AG09319 (cell line): ENCODE measurements around the gene ARV1.
"Not testable (repeated sequence)": the region's sequence is repeated elsewhere in the genome, so short reads cannot be mapped to it uniquely, and the experiment has no call there.

ENCODE experiments used
- DNase-seq: peaks from one replicate; pipeline ENCODE4 v3.0.0-alpha.2; 2010; ENCODE audit warnings: low read depth; ENCODE audit errors: extremely low read depth
- TF ChIP-seq, protein P1 (sequence below): IDR thresholded peaks from 2 replicates; pipeline ENCODE4 v1.5.1; 2011; ENCODE audit warnings: low read depth, mild to moderate bottlenecking, inconsistent platforms, low read length, moderate library complexity

Gene ARV1

DNA sequence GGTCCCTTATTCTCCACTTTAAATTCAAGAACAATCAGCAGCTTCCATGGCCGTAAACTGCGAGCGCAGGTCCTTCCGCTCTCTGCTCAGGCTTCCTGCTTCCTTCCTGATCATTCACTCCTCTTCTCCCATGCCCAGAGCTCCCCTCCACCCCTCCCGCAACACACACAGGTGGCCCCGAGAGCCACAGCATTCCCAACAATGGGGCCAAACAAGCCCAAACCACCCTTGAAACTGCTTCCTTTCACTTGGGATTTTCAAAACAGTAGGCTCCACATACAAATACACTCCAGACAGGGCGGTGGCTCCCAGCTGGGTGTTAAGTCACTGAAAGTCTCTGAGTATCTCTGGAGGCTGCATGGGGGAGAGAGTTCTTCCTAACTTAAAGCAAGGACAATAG lies 49.8 kb downstream of the ARV1 start:
- TF ChIP-seq, protein P1, sequence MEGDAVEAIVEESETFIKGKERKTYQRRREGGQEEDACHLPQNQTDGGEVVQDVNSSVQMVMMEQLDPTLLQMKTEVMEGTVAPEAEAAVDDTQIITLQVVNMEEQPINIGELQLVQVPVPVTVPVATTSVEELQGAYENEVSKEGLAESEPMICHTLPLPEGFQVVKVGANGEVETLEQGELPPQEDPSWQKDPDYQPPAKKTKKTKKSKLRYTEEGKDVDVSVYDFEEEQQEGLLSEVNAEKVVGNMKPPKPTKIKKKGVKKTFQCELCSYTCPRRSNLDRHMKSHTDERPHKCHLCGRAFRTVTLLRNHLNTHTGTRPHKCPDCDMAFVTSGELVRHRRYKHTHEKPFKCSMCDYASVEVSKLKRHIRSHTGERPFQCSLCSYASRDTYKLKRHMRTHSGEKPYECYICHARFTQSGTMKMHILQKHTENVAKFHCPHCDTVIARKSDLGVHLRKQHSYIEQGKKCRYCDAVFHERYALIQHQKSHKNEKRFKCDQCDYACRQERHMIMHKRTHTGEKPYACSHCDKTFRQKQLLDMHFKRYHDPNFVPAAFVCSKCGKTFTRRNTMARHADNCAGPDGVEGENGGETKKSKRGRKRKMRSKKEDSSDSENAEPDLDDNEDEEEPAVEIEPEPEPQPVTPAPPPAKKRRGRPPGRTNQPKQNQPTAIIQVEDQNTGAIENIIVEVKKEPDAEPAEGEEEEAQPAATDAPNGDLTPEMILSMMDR = no peak
- DNase-seq = no peak

DNA sequence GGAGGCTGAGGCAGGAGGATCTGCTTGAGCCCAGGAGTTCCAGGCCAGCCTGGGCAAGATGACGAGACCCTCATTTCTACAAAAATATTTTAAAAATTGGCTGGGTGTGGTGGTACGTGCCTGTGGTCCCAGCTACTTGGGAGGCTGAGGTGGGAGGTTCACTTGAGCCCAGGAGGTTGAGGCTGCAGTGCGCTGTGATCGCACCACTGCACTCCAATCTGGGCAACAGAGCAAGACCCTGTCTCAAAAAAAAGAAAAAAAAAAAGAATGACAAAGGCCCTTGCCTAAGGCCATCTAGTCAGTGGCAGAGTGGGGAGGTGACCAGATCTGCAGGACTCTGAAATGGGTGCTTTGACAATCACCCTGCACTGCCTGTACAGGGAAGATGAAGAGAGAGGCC lies 50.4 kb downstream of the ARV1 start:
- not testable (repeated sequence) for DNase-seq

DNA sequence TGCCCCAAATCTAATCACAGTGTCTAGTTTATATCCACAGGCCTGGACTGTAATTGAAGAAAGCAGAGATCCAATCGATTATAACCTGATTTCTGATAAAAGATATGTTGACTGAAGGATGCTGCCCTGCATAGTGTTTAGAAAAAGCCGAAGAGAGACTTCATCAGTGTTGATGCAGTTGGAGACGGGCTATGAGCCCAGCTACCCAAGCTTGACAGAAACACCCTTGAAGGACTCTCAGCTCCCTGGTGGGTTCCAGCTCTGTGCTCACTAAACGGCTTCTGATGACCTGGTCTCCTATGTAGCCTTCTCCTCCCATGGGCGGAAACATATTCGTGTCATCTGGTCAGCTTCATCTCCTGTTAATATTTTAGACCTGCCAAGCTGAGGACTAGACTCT lies 50.9 kb downstream of the ARV1 start:
- no peak for DNase-seq
- TF ChIP-seq, protein P1 = no peak

DNA sequence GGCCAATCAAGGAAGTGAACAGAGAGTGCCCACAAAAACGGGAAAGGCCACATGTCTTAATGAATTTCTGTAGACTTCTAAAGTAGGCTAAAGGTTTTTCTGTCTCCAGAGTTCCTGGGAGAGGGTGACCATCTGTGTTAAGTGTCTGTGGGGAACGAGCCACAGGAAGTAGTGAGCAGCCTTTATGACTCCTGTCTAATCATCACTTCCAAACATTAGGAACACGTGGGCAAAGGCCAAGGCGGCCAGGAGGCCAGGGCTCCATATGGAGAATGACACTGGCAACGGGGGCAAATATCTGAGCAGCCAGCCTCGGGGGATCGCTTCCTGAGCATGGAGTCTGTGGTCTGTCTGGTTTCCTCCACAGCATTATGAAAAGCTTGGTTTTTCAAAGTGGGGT lies 54.1 kb downstream of the ARV1 start:
- no peak for DNase-seq
- TF ChIP-seq, protein P1 = no peak

DNA sequence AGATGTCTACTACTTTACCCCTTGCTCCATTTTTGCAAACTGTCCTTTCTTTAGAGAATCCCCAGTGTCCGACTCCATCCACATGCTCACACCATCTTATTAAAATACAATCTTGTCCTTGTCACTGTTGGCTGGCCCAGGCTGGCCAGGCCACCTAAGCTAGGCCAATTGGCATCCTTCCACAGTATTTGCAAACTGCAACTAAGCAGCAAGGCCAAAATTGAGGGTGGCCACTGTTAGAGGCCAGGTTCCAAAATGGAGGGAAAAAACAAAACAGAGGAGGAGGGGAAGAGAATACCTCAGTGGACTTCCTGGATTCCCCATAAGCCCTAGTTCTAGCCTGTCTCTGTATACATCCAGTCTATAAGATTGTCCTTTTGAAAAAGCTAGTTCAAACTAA lies 56.9 kb downstream of the ARV1 start:
- DNase-seq = no peak
- TF ChIP-seq, protein P1 = no peak

DNA sequence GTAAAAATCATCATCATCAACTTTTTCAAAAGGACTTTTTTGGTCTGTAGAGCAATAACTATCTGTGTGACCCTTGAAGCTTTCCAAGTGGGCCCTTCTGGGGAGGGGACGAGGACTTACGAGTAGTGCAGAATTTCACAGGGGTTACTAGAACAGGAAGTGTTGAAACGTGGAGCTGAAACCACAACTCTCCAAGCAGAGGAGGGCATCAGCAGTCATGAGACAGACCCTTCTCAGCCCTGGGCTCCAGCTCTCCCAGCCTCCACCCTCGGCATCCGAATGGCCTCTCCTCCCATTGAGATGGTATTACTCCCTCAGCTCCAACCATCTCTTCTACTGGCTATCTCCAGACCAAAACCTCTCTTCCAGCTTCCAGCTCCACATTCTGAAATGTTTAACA lies 57.5 kb downstream of the ARV1 start:
- no peak for DNase-seq
- TF ChIP-seq, protein P1 = no peak

DNA sequence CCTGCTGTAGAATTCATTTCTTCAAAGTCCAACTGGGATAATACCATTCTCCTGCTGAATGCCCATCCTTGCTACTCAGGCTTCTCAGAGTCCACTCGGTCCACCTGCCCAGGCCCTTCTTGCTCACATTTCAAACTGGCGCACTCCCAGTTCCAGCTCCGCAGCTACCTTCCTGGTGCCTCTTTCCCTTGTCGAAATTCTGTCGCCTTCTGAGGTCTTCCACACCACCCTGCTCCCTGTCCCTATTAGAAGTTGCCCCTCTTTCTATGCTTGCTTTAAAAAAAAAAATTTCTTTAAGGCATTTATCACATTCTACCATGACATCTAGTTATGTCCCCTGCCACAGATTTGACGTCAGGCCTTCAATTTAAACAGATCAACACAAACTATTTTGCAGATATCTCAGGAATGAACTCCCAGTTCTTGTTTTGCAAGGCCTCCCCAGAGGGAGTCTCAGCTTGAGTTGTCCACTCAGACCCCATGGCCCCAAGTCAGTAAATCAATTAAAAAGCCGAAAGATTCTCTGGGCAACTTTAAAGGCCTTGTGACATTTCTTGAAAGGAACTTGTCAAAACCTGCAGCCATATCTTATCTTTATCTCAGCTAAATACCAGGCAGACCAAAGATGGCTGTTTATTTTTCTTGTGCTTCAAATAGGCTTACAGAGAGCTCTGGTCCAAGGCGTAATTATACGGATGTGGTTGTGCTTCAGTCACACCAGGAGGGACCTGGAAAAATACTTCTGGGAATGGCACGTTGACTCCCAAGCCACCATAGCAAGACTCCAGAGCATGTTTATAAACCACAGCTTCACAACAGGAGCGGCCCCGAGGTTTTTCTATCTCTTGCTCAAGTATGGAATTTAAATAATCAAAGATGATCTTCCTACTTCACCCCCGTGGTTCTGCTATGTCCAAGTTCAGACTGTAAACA lies 59.0 kb downstream of the ARV1 start:
- TF ChIP-seq, protein P1 = no peak
- no peak for DNase-seq
